HCT116 (cell line): ENCODE data around the gene FRY.

Source experiments
- EZH2phosphoT487 ChIP-seq: fragments of 200-600 bp; IDR thresholded peaks from 2 replicates; pipeline ENCODE4 v1.6.1; 2018; ENCODE audit warnings: antibody characterized with exemption, borderline replicate concordance
- FOSL1 ChIP-seq: IDR thresholded peaks from 2 replicates; pipeline ENCODE4 v1.6.1; 2012; ENCODE audit warnings: low read depth
- ZNF274 ChIP-seq: fragments of 200-500 bp; sonication (Bioruptor generic); IDR thresholded peaks from 2 replicates; pipeline ENCODE4 v1.6.1; 2014; ENCODE audit warnings: mild to moderate bottlenecking, low read depth, low read length, inconsistent platforms
- TF ChIP-seq, protein P1 (sequence below), 3 experiments: fragments of 200-600 bp in 1 of 3; sonication (generic) in 1 of 3; IDR thresholded peaks in 2 of 3; conservative IDR thresholded peaks in 1 of 3; 2 replicates each; pipeline ENCODE4 v1.5.1; 2012 to 2017; ENCODE audit warnings: low read depth in 2 of 3, low read length in 2 of 3, antibody characterized with exemption in 1 of 3, borderline replicate concordance in 1 of 3, control low read depth in 1 of 3, mild to moderate bottlenecking in 1 of 3, mixed read lengths in 1 of 3, mixed run types in 1 of 3, moderate library complexity in 1 of 3; ENCODE audit not compliant: insufficient read depth in 1 of 3

GRCh38 chr13:32297206-32297605, 265.6 kb downstream of the FRY start:
- no peak for TF ChIP-seq FOSL1
- TF ChIP-seq, protein P1, sequence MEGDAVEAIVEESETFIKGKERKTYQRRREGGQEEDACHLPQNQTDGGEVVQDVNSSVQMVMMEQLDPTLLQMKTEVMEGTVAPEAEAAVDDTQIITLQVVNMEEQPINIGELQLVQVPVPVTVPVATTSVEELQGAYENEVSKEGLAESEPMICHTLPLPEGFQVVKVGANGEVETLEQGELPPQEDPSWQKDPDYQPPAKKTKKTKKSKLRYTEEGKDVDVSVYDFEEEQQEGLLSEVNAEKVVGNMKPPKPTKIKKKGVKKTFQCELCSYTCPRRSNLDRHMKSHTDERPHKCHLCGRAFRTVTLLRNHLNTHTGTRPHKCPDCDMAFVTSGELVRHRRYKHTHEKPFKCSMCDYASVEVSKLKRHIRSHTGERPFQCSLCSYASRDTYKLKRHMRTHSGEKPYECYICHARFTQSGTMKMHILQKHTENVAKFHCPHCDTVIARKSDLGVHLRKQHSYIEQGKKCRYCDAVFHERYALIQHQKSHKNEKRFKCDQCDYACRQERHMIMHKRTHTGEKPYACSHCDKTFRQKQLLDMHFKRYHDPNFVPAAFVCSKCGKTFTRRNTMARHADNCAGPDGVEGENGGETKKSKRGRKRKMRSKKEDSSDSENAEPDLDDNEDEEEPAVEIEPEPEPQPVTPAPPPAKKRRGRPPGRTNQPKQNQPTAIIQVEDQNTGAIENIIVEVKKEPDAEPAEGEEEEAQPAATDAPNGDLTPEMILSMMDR (IDR thresholded peaks at IDR 0.05 in 2 of 3, conservative IDR thresholded peaks at IDR 0.05 in 1 of 3; ENCODE audit: borderline replicate concordance in 1 of 3, insufficient read depth in 1 of 3, low read depth in 2 of 3, low read length in 2 of 3) = no peak
- TF ChIP-seq EZH2phosphoT487 = no peak
- no peak for TF ChIP-seq ZNF274
